PC-3 (cell line): ENCODE measurements around the gene TSEN2. TPM values are rescaled to one million over a fixed set of nuclear protein-coding genes. Genes with fewer than 3 reads are reported as not detected.

Source experiments
- ATAC-seq: fragments of 200-7000 bp; cut with Tn5 transposase; 2 replicates; pipeline ENCODE4 v1.9.1; 2020; ENCODE audit warnings: mild to moderate bottlenecking, moderate library complexity
- BruUV-seq: library from RNA; stranded (reverse); fragments of 400-500 nt; replicated peaks from 2 replicates; lab custom pipeline; 2021; lab: Mats Ljungman, UMichigan
- CTCF ChIA-PET: fragments of 300-600 bp; sonication (Branson Sonifier 250); formaldehyde crosslinking; loops from one replicate; lab custom pipeline; 2022; ENCODE audit warnings: antibody characterized with exemption; lab: Charles Lee
- POLR2A ChIA-PET: fragments of 300-600 bp; sonication (Branson Sonifier 250); formaldehyde crosslinking; loops from one replicate; lab custom pipeline; 2022; ENCODE audit warnings: antibody characterized with exemption; ENCODE audit not compliant: unreplicated experiment; lab: Charles Lee
- DNase-seq: peaks from one replicate; pipeline ENCODE4 v3.0.0-alpha.2; 2015
- H2AFZ ChIP-seq: fragments of 300-600 bp; sonication (generic); 2 replicates; pipeline ENCODE4 v1.6.0; 2016; ENCODE audit warnings: antibody characterized with exemption, low read length
- H3F3A ChIP-seq: fragments of 300-600 bp; sonication (generic); one replicate; pipeline ENCODE4 v1.6.0; 2017; ENCODE audit warnings: antibody characterized with exemption, low read length, control low read depth, mild to moderate bottlenecking; ENCODE audit not compliant: unreplicated experiment
- H3K27ac ChIP-seq: fragments of 300-600 bp; sonication (generic); 2 replicates; pipeline ENCODE4 v1.5.1; 2016; ENCODE audit warnings: mild to moderate bottlenecking, low read length
- H3K27me3 ChIP-seq: fragments of 300-600 bp; sonication (generic); 2 replicates; pipeline ENCODE4 v1.6.1; 2016; ENCODE audit warnings: low read length, mixed read lengths
- H3K36me3 ChIP-seq: fragments of 300-600 bp; sonication (generic); 2 replicates; pipeline ENCODE4 v1.6.1; 2016; ENCODE audit warnings: low read depth, mixed run types, low read length, mixed read lengths
- H3K4me1 ChIP-seq: fragments of 300-600 bp; sonication (generic); 2 replicates; pipeline ENCODE4 v1.5.1; 2016; ENCODE audit warnings: low read length; ENCODE audit not compliant: insufficient read depth
- H3K4me2 ChIP-seq: fragments of 300-600 bp; sonication (generic); 2 replicates; pipeline ENCODE4 v1.6.0; 2016; ENCODE audit warnings: low read length
- H3K4me3 ChIP-seq: fragments of 300-600 bp; sonication (generic); 2 replicates; pipeline ENCODE4 v1.5.1; 2016; ENCODE audit warnings: mild to moderate bottlenecking, low read length, mixed read lengths
- H3K79me2 ChIP-seq: fragments of 300-600 bp; sonication (generic); 2 replicates; pipeline ENCODE4 v1.6.1; 2017; ENCODE audit warnings: low read length, mixed read lengths
- H3K9ac ChIP-seq: fragments of 300-600 bp; sonication (generic); 2 replicates; pipeline ENCODE4 v1.6.0; 2016; ENCODE audit warnings: mild to moderate bottlenecking, low read length
- H3K9me2 ChIP-seq: fragments of 300-600 bp; sonication (generic); replicated peaks from 2 replicates; pipeline ENCODE4 v1.6.1; 2016; ENCODE audit warnings: mixed run types, low read length, mixed read lengths
- H3K9me3 ChIP-seq: fragments of 300-600 bp; sonication (generic); 2 replicates; pipeline ENCODE4 v1.6.1; 2016; ENCODE audit warnings: low read length, mixed read lengths
- H4K20me1 ChIP-seq: fragments of 300-600 bp; sonication (generic); 2 replicates; pipeline ENCODE4 v1.6.1; 2016; ENCODE audit warnings: low read length, mixed read lengths
- CTCF ChIP-seq: fragments of 300-600 bp; sonication (generic); conservative IDR thresholded peaks from 2 replicates; pipeline ENCODE4 v1.5.1; 2017; ENCODE audit warnings: antibody characterized with exemption, low read depth, mild to moderate bottlenecking, low read length
- EZH2 ChIP-seq: fragments of 300-600 bp; sonication (generic); IDR thresholded peaks from one replicate; pipeline ENCODE4 v1.6.1; 2017; ENCODE audit warnings: antibody characterized with exemption, mild to moderate bottlenecking, low read length; ENCODE audit not compliant: unreplicated experiment
- EZH2phosphoT487 ChIP-seq: fragments of 300-600 bp; sonication (generic); IDR thresholded peaks from 2 replicates; pipeline ENCODE4 v1.6.1; 2018; ENCODE audit warnings: mild to moderate bottlenecking, antibody characterized with exemption, low read length, borderline replicate concordance
- intact Hi-C: fragments of 100-400 bp; cut with micrococcal nuclease; formaldehyde crosslinking; loops from 2 replicates; pipeline ENCODE4 v1.9.0; 2023
- total RNA-seq: library from RNA; depleted of rRNA; stranded (reverse); fragments of >200 nt; gene quantifications from 2 replicates; pipeline ENCODE4 v1.2.3, GENCODE V29; 2014

Gene TSEN2
- total RNA-seq, 1 experiment from 2014 or later, result 40.2 TPM

- Histone ChIP-seq H3K9me3 (no peaks in the 10 kb centered on the region), H3K27ac (no peak overlapping the region), H3K4me1 (no peaks in the 10 kb centered on the region), H2AFZ (no peak overlapping the region), H3F3A (peaks cover 3% of the 10 kb centered on the region), H3K79me2 (no peaks in the 10 kb centered on the region), H4K20me1 (no peaks in the 10 kb centered on the region), H3K4me3 (no peak overlapping the region), H3K4me2 (no peak overlapping the region), H3K9me2 (no peaks in the 10 kb centered on the region), H3K9ac (no peak overlapping the region), H3K36me3 (peaks cover 36% of the 10 kb centered on the region), H3K27me3 (no peaks in the 10 kb centered on the region)
- CTCF ChIA-PET, result no interaction called here
- TF ChIP-seq EZH2 (no peak), EZH2phosphoT487 (no peak), CTCF (no peak)
- intact Hi-C loops, result no loop called here
- ATAC-seq (no peak; the same call in 1 of the 2 replicates), DNase-seq (no peak)
- POLR2A ChIA-PET, result no interaction called here
- no TSS peak for BruUV-seq
Measured at GRCh38 chr3:12522721-12523120, 38.4 kb downstream of the TSEN2 start.

- intact Hi-C loops, result no loop called here
- ATAC-seq (no peak), DNase-seq (no peak)
- Histone ChIP-seq H2AFZ (no peak overlapping the region), H3K27ac (no peak overlapping the region), H3K9me3 (no peaks in the 10 kb centered on the region), H3K36me3 (peaks cover 54% of the 10 kb centered on the region), H4K20me1 (no peaks in the 10 kb centered on the region), H3K4me2 (no peak overlapping the region), H3K4me3 (no peak overlapping the region), H3K27me3 (no peaks in the 10 kb centered on the region), H3K4me1 (no peaks in the 10 kb centered on the region), H3K9me2 (no peaks in the 10 kb centered on the region), H3F3A (no peaks in the 10 kb centered on the region), H3K9ac (no peak overlapping the region), H3K79me2 (no peaks in the 10 kb centered on the region)
- no TSS peak for BruUV-seq
- ChIA-PET CTCF (no interaction called here), POLR2A (no interaction called here)
- TF ChIP-seq CTCF (no peak), EZH2 (no peak), EZH2phosphoT487 (no peak)
Measured at GRCh38 chr3:12527757-12528143, 43.5 kb downstream of the TSEN2 start.

- no peak overlapping the region for H2AFZ ChIP-seq
Measured at GRCh38 chr3:12532182-12532581, 47.9 kb downstream of the TSEN2 start.

More at GRCh38 chr3:12532182-12532581, 47.9 kb downstream of the TSEN2 start:
- Histone ChIP-seq H3K36me3 (peaks cover 53% of the 10 kb centered on the region), H3K27me3 (no peaks in the 10 kb centered on the region), H3K27ac (no peak overlapping the region), H3K9ac (no peak overlapping the region), H3K79me2 (no peaks in the 10 kb centered on the region), H3K4me2 (no peak overlapping the region), H4K20me1 (no peaks in the 10 kb centered on the region), H3K9me3 (no peaks in the 10 kb centered on the region), H3K4me1 (no peaks in the 10 kb centered on the region), H3K4me3 (no peak overlapping the region), H3F3A (no peaks in the 10 kb centered on the region), H3K9me2 (no peaks in the 10 kb centered on the region)
- ATAC-seq (no peak), DNase-seq (no peak)
- CTCF ChIA-PET, result no interaction called here
- intact Hi-C loops, result no loop called here
- POLR2A ChIA-PET, result no interaction called here
- no peak for TF ChIP-seq CTCF
- no peak for TF ChIP-seq EZH2
- TF ChIP-seq EZH2phosphoT487, result no peak
- BruUV-seq, result no TSS peak
